H1 (cell line): ENCODE data around the gene ZFAND4. TPM values are rescaled to one million over a fixed set of nuclear protein-coding genes. Genes with fewer than 3 reads are reported as not detected.

Experiments
- CTCF ChIA-PET: fragments of 300-600 bp; sonication (Branson Sonifier 250); formaldehyde crosslinking; loops from one replicate; lab custom pipeline; 2021; ENCODE audit not compliant: partially characterized antibody; lab: Charles Lee
- POLR2A ChIA-PET: fragments of 300-600 bp; sonication (Branson Sonifier 250); formaldehyde crosslinking; loops from one replicate; lab custom pipeline; 2021; ENCODE audit warnings: inconsistent platforms; ENCODE audit not compliant: partially characterized antibody; lab: Charles Lee
- DNase-seq, 2 experiments: peaks; one replicate each; pipeline versions ENCODE4 v3.0.0 to v3.0.0-alpha.2; 2010 to 2022; ENCODE audit warnings: low spot score in 2 of 2, low read depth in 1 of 2, mixed read lengths in 1 of 2
- FAIRE-seq: peaks from 2 replicates; lab custom pipeline; 2011; peaks lifted over from hg19 to GRCh38; lab: Jason Lieb, UNC
- H2AFZ ChIP-seq: 2 replicates; pipeline ENCODE4 v1.8.1; 2012; ENCODE audit warnings: low read length, inconsistent platforms
- H2AK5ac ChIP-seq: 2 replicates; pipeline ENCODE4 v1.6.1; 2013; ENCODE audit warnings: low read depth, low read length
- H2BK120ac ChIP-seq: replicated peaks from 2 replicates; pipeline ENCODE3; 2013; ENCODE audit warnings: low read depth, low read length, inconsistent platforms
- H2BK12ac ChIP-seq: 2 replicates; pipeline ENCODE4 v1.6.1; 2013; ENCODE audit warnings: low read depth, low read length
- H2BK15ac ChIP-seq: 2 replicates; pipeline ENCODE4 v1.6.1; 2013; ENCODE audit warnings: low read length
- H2BK20ac ChIP-seq: 2 replicates; pipeline ENCODE4 v1.6.1; 2013; ENCODE audit warnings: low read length
- H2BK5ac ChIP-seq: 2 replicates; pipeline ENCODE4 v1.6.1; 2013; ENCODE audit warnings: low read depth, low read length
- H3K14ac ChIP-seq: 2 replicates; pipeline ENCODE4 v1.6.1; 2013; ENCODE audit warnings: inconsistent platforms; ENCODE audit not compliant: insufficient read length
- H3K18ac ChIP-seq: 2 replicates; pipeline ENCODE4 v1.6.1; 2013; ENCODE audit warnings: low read length; ENCODE audit errors: extremely low read depth
- H3K23ac ChIP-seq: 2 replicates; pipeline ENCODE4 v1.6.1; 2013; ENCODE audit warnings: inconsistent platforms; ENCODE audit not compliant: insufficient read length
- H3K23me2 ChIP-seq: 2 replicates; pipeline ENCODE4 v1.6.1; 2013; ENCODE audit warnings: low read depth, low read length
- H3K27ac ChIP-seq: 2 replicates; pipeline ENCODE4 v1.6.1; 2011; ENCODE audit warnings: low read depth, low read length, inconsistent platforms
- H3K27me3 ChIP-seq, 4 experiments: replicated peaks in 1 of 4; 1 replicate in 1 of 4; 2 replicates in 3 of 4; pipeline versions ENCODE4 v1.6.1 to v1.8.1; 2011 to 2013; ENCODE audit warnings: low read length in 3 of 4, mild to moderate bottlenecking in 3 of 4, inconsistent platforms in 2 of 4, mixed read lengths in 2 of 4, moderate library complexity in 1 of 4; ENCODE audit not compliant: control insufficient read depth in 3 of 4, insufficient read depth in 3 of 4; ENCODE audit errors: extremely low read depth in 1 of 4
- H3K36me3 ChIP-seq, 4 experiments: 2 replicates each; pipeline versions ENCODE4 v1.6.1 to v1.8.1; 2011 to 2013; ENCODE audit warnings: mild to moderate bottlenecking in 4 of 4, low read length in 3 of 4, moderate library complexity in 2 of 4, control low read depth in 1 of 4, inconsistent platforms in 1 of 4; ENCODE audit not compliant: insufficient read depth in 4 of 4, control insufficient read depth in 2 of 4
- H3K4ac ChIP-seq: replicated peaks from 2 replicates; pipeline ENCODE3; 2013; ENCODE audit warnings: low read length, low read depth, mixed read lengths, inconsistent platforms; ENCODE audit not compliant: insufficient read length
- H3K4me1 ChIP-seq, 4 experiments: replicated peaks in 1 of 4; 1 replicate in 1 of 4; 2 replicates in 3 of 4; pipeline versions ENCODE4 v1.6.1 to v1.8.1; 2011 to 2013; ENCODE audit warnings: low read length in 3 of 4, inconsistent platforms in 2 of 4, mixed read lengths in 1 of 4; ENCODE audit not compliant: insufficient read depth in 4 of 4, control insufficient read depth in 3 of 4
- H3K4me2 ChIP-seq, 2 experiments: 2 replicates each; pipeline versions ENCODE4 v1.6.1 to v1.8.1; 2011 to 2013; ENCODE audit warnings: low read depth in 2 of 2, low read length in 2 of 2, control low read depth in 1 of 2, inconsistent platforms in 1 of 2, mild to moderate bottlenecking in 1 of 2; ENCODE audit not compliant: insufficient read depth in 1 of 2
- H3K4me3 ChIP-seq, 4 experiments: fragments of 200-600, 300-600 bp in 1 of 4; sonication (generic), shearing (Covaris generic), sonication (Bioruptor Twin) in 1 of 4; 2 replicates each; pipeline versions ENCODE4 v1.5.1 to v1.8.1; 2011 to 2016; ENCODE audit warnings: low read length in 4 of 4, low read depth in 3 of 4, control low read depth in 2 of 4, inconsistent platforms in 2 of 4, mild to moderate bottlenecking in 2 of 4, mixed read lengths in 1 of 4, moderate library complexity in 1 of 4; ENCODE audit not compliant: insufficient read depth in 2 of 4; ENCODE audit errors: extremely low read depth in 1 of 4
- H3K56ac ChIP-seq: replicated peaks from 2 replicates; pipeline ENCODE3; 2013; ENCODE audit warnings: low read depth, mild to moderate bottlenecking, mixed read lengths, low read length, inconsistent platforms; ENCODE audit not compliant: insufficient read length
- H3K79me1 ChIP-seq: 2 replicates; pipeline ENCODE4 v1.6.1; 2013; ENCODE audit warnings: low read depth, low read length, control low read depth
- H3K79me2 ChIP-seq, 2 experiments: 2 replicates each; pipeline versions ENCODE4 v1.6.1 to v1.8.1; 2012 to 2013; ENCODE audit warnings: low read length in 2 of 2, mild to moderate bottlenecking in 2 of 2, inconsistent platforms in 1 of 2; ENCODE audit not compliant: insufficient read depth in 2 of 2, control insufficient read depth in 1 of 2
- H3K9ac ChIP-seq, 4 experiments: replicated peaks in 1 of 4; 1 replicate in 1 of 4; 2 replicates in 3 of 4; pipeline versions ENCODE4 v1.6.1 to v1.8.1; 2011 to 2013; ENCODE audit warnings: low read depth in 3 of 4, low read length in 3 of 4, control low read depth in 2 of 4, mild to moderate bottlenecking in 2 of 4, moderate library complexity in 2 of 4, inconsistent platforms in 1 of 4; ENCODE audit errors: extremely low read depth in 1 of 4
- H3K9me3 ChIP-seq, 2 experiments: 2 replicates each; pipeline versions ENCODE4 v1.6.1 to v1.8.1; 2012 to 2013; ENCODE audit warnings: mild to moderate bottlenecking in 2 of 2, moderate library complexity in 2 of 2, control low read depth in 1 of 2, inconsistent platforms in 1 of 2, low read depth in 1 of 2, low read length in 1 of 2, mixed read lengths in 1 of 2; ENCODE audit not compliant: insufficient read depth in 2 of 2
- H4K20me1 ChIP-seq, 2 experiments: replicated peaks in 1 of 2; 2 replicates each; pipeline versions ENCODE3 to v1.8.1; 2011 to 2013; ENCODE audit warnings: inconsistent platforms in 2 of 2, low read length in 2 of 2, mild to moderate bottlenecking in 1 of 2; ENCODE audit not compliant: insufficient read depth in 2 of 2, control insufficient read depth in 1 of 2
- H4K5ac ChIP-seq: 2 replicates; pipeline ENCODE4 v1.6.1; 2013; ENCODE audit warnings: low read length, low read depth, mixed read lengths, inconsistent platforms; ENCODE audit not compliant: insufficient read length
- H4K8ac ChIP-seq: 2 replicates; pipeline ENCODE4 v1.8.0; 2013; ENCODE audit warnings: mild to moderate bottlenecking, moderate library complexity, low read length, inconsistent platforms; ENCODE audit not compliant: insufficient read depth; ENCODE audit errors: extremely low read depth
- H4K91ac ChIP-seq: replicated peaks from 2 replicates; pipeline ENCODE3; 2013; ENCODE audit warnings: low read length, mixed read lengths, inconsistent platforms; ENCODE audit not compliant: insufficient read length
- CBX8 ChIP-seq: fragments of 300-800, 300-1000 bp; sonication (generic); IDR thresholded peaks from 2 replicates; pipeline ENCODE4 v1.7.1; 2016; ENCODE audit warnings: low read depth, low read length, borderline replicate concordance
- CHD1 ChIP-seq: IDR thresholded peaks from 2 replicates; pipeline ENCODE4 v1.6.1; 2012; ENCODE audit warnings: low read depth, low read length, improper control_type of control experiment
- GABPA ChIP-seq: IDR thresholded peaks from 2 replicates; pipeline ENCODE4 v1.6.1; 2011; ENCODE audit warnings: mild to moderate bottlenecking, low read length, moderate library complexity, borderline replicate concordance; ENCODE audit not compliant: insufficient read depth
- HDAC6 ChIP-seq: IDR thresholded peaks from one replicate; pipeline ENCODE4 v1.7.1; 2012; ENCODE audit warnings: low read depth, mild to moderate bottlenecking, inconsistent platforms, low read length, moderate library complexity
- NANOG ChIP-seq: IDR thresholded peaks from 2 replicates; pipeline ENCODE4 v1.6.1; 2011; ENCODE audit warnings: low read length, low read depth, mild to moderate bottlenecking, inconsistent platforms; ENCODE audit not compliant: insufficient read depth, poor library complexity, severe bottlenecking
- RNF2 ChIP-seq: fragments of 200-900, 300-1000 bp; sonication (generic); IDR thresholded peaks from 2 replicates; pipeline ENCODE4 v1.7.1; 2016; ENCODE audit warnings: borderline replicate concordance, low read depth, mild to moderate bottlenecking, antibody characterized with exemption, low read length; ENCODE audit not compliant: poor library complexity, severe bottlenecking; ENCODE audit errors: missing control alignments
- TAF1 ChIP-seq: IDR thresholded peaks from 2 replicates; pipeline ENCODE4 v1.6.1; 2011; ENCODE audit warnings: mild to moderate bottlenecking, low read depth, low read length
- TBP ChIP-seq: IDR thresholded peaks from 2 replicates; pipeline ENCODE4 v1.6.1; 2011; ENCODE audit warnings: low read depth, low read length, improper control_type of control experiment
- YY1 ChIP-seq: IDR thresholded peaks from 2 replicates; pipeline ENCODE4 v1.6.1; 2011; ENCODE audit warnings: low read depth, mild to moderate bottlenecking, low read length
- WGBS, 2 experiments: shearing (Covaris generic) in 1 of 2; methylation state at CpG; one replicate each; pipeline versions ENCODE4 v1.1.6 to v1.1.7; 2013 to 2015; ENCODE audit warnings: low lambda C conversion rate in 2 of 2, mixed read lengths in 2 of 2, inconsistent platforms in 1 of 2, low coverage in 1 of 2, missing lambda C conversion rate in 1 of 2; ENCODE audit not compliant: insufficient replicate concordance in 2 of 2, insufficient coverage in 1 of 2, insufficient read length in 1 of 2; ENCODE audit errors: extremely low coverage in 1 of 2, missing lambda C conversion rate in 1 of 2; 5-methylcytosine and 5-hydroxymethylcytosine counted together
- polyA plus RNA-seq, 7 experiments: library from polyadenylated mRNA; depleted of rRNA in 3 of 7; stranded (reverse) in 5 of 7; unstranded in 2 of 7; fragments of >200 nt in 5 of 7; fragments of 200-250 nt in 2 of 7; gene quantifications; 1 replicate in 5 of 7; 2 replicates in 1 of 7; 4 replicates in 1 of 7; pipeline versions ENCODE4 v1.2.1 to v1.2.3, GENCODE V29; 2011 to 2013; ENCODE audit warnings: missing spikeins in 2 of 7, mixed read lengths in 2 of 7
- total RNA-seq: library from RNA; stranded (reverse); fragmentation: NEBNext Ultra II Directional; extraction: Animal tissue kit (Norgen Biotek cat#: 25700); gene quantifications from 2 replicates; pipeline ENCODE4 v1.2.1, GENCODE V29; 2021
- TF ChIP-seq, protein P1 (sequence below): IDR thresholded peaks from 2 replicates; pipeline ENCODE4 v1.6.1; 2011; ENCODE audit warnings: low read length, improper control_type of control experiment
- TF ChIP-seq, protein P2 (sequence below): IDR thresholded peaks from 2 replicates; pipeline ENCODE4 v1.6.1; 2012; ENCODE audit warnings: inconsistent platforms

Gene ZFAND4
- total and polyA plus RNA-seq, 2 of the 8 experiments (the other 6 are each of a cell fraction or from before 2014, with no cell fraction given) = 2.8 to 17.8 TPM

DNA sequence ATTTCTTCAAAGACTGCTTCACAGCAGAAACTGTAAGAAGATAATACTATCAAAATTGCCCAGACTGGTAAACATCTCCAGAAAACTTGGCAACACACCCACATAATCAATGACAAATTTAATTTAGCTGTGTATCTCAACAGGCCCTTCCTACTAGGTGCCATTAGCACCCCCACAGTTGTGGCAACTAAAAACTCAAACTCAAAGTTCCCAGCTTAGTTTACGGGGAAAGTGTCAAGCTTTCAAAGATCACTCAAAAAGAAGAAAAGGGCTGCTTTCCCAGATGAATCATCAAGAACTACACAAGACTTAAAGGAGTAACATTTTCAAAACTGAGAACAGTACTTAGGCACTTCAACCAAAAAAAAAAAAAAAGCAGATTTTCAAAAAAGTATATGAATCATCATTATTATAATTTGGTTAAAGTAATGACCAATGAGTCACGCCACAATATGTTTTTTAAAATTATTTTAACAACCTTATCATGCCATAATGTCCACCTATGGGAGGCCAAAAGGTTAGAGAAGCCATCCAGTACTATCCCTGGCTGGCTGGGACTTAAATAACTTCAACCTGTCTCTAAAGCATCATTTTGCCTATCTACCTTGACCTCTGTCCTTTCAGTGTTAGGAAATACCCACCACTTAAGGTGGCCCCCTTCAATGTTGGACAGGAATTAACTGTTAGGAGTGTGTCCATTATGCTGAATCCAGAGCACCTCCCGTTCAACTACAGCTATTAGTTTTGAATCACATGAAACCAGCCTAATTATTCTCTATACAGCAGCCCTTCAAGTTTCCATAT is 90.8 kb downstream of the ZFAND4 start:
- H3K27me3 ChIP-seq = no peaks in the 10 kb centered on the region
- no peak overlapping the region for H2AK5ac ChIP-seq
- no peak overlapping the region for H4K8ac ChIP-seq
- peaks cover 3% of the 10 kb centered on the region; the same call in 1 of the 2 replicates for H3K79me1 ChIP-seq
- H2BK15ac ChIP-seq = no peak overlapping the region
- H3K18ac ChIP-seq = no peak overlapping the region
- ChIA-PET POLR2A (interaction anchor here (1.7 kb wide), 1 partner anchor 13 kb away, joined by 4 read pairs; no protein-coding TSS in a partner anchor), CTCF (no interaction called here)
- no peak overlapping the region for H3K23ac ChIP-seq
- no peaks in the 10 kb centered on the region for H3K23me2 ChIP-seq
- DNase-seq (no peak), FAIRE-seq (no peak)
- no peak overlapping the region for H3K56ac ChIP-seq
- H3K4me1 ChIP-seq = peaks cover 0 to 6% (median 0%) of the 10 kb centered on the region in 4 experiments; a peak in 1 of 7 replicates
- H2BK12ac ChIP-seq = no peak overlapping the region
- H3K14ac ChIP-seq = no peak overlapping the region
- H3K4me2 ChIP-seq = no peak overlapping the region
- no peaks in the 10 kb centered on the region for H3K36me3 ChIP-seq
- no peak overlapping the region for H4K5ac ChIP-seq
- H3K9ac ChIP-seq = no peak overlapping the region
- no peak overlapping the region for H2BK120ac ChIP-seq
- no peaks in the 10 kb centered on the region for H3K9me3 ChIP-seq
- no peak overlapping the region for H3K4me3 ChIP-seq
- WGBS, 2 experiments = 85% methylated on average over 3 of the region's 3 CpGs; no CpG with 5 or more reads in 1 of the 2 experiments
- no peak overlapping the region for H4K91ac ChIP-seq
- no peak overlapping the region for H2BK5ac ChIP-seq
- H3K79me2 ChIP-seq = peaks cover 0 to 31% of the 10 kb centered on the region in 2 experiments; a peak in 1 of 4 replicates
- no peak overlapping the region for H2AFZ ChIP-seq
- H3K27ac ChIP-seq = no peak overlapping the region
- H3K4ac ChIP-seq = no peak overlapping the region
- H4K20me1 ChIP-seq = no peaks in the 10 kb centered on the region
- no peak overlapping the region for H2BK20ac ChIP-seq
- TF ChIP-seq TAF1 = no peak
- TF ChIP-seq CBX8 = no peak
- TF ChIP-seq NANOG = no peak
- no peak for TF ChIP-seq GABPA
- TF ChIP-seq, protein P1, sequence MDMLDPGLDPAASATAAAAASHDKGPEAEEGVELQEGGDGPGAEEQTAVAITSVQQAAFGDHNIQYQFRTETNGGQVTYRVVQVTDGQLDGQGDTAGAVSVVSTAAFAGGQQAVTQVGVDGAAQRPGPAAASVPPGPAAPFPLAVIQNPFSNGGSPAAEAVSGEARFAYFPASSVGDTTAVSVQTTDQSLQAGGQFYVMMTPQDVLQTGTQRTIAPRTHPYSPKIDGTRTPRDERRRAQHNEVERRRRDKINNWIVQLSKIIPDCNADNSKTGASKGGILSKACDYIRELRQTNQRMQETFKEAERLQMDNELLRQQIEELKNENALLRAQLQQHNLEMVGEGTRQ = no peak
- no peak for TF ChIP-seq YY1
- no peak for TF ChIP-seq HDAC6
- TF ChIP-seq CHD1 = no peak
- no peak for TF ChIP-seq TBP
- TF ChIP-seq, protein P2, sequence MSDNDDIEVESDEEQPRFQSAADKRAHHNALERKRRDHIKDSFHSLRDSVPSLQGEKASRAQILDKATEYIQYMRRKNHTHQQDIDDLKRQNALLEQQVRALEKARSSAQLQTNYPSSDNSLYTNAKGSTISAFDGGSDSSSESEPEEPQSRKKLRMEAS = no peak
- TF ChIP-seq RNF2 = no peak
